Activated CD4-positive, alpha-beta T cell treated with anti-CD3 and anti-CD28 coated beads for 24 hours (primary cell): ENCODE measurements around the gene LRRC36.
"Not testable (repeated sequence)": the region's sequence is repeated elsewhere in the genome, so short reads cannot be mapped to it uniquely, and the experiment has no call there.

Source experiments
- DNase-seq, 2 donors: peaks; one replicate each; pipeline ENCODE4 v3.0.0-alpha.2; 2020; ENCODE audit warnings: low read depth in 2 of 2

LRRC36 gene

DNA sequence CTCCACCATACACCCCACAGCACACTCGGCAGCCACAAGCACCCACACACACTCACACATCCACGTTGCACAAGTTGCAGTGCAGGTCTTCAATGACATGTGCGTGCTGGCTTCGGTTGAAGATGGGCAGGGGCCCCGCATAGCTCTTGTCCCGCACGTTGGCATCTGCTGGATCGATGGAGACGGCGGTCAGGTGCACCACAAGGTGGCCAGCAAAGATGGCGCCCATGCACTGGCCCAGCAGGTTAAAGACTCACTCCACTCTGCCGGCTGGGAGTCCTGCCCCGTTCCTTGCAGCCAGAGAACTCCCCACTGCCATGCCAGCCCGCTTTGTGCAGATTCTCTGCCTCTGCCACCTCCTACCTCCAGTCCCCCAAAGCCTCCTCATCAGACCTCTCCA, 74.3 kb downstream of the LRRC36 start:
- no peak for DNase-seq

DNA sequence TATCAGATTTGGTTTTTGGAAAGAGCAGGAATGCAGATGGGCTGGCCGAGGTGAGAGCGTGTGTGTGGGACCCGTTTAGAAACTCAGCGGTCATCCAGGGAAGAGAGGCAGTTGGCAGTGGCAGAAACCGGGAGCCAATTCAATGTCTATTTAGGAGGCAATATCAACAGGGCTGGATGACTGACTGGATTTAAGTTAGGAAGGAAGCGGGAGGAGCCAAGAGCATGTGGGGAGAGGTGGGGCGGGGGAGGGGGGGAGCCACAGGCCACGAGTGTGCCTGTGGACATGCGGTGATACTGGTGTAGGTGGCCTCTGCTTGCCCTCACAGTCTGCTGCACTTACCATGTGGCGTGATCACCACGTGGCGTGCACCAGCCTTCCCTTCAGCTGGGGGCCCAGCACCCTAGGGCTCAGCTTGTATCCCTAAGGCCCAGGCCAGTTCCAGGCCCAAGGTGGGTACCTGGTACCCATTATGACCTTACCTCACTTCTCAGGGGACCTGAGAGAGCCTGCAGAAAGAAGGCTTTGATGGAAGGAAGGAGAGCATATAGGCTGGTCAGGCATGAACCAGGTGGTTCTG, 77.5 kb downstream of the LRRC36 start:
- DNase-seq: no peak

DNA sequence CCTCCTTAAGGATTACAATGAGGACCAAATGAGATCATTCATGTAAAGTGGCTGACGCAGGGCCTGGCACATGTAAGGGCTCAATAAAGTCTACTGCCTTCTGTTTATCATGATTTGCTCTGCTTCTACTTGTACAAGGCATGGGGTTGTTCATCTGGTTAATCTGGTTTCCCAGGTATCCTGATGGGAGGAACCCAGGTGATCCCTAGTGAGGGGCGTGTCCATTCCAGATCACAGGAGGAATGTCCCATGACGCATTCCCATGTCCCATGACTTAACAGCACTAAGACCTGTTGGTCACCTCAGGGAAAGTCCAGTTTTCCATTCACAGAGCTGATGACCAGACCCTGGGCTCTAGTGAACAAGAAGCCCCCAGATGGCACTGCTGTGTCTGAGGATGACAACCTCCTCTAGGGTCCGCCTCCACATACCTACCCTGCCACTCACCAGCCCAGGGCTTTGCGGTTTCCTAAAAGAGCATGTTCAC, 78.2 kb downstream of the LRRC36 start:
- no peak for DNase-seq

DNA sequence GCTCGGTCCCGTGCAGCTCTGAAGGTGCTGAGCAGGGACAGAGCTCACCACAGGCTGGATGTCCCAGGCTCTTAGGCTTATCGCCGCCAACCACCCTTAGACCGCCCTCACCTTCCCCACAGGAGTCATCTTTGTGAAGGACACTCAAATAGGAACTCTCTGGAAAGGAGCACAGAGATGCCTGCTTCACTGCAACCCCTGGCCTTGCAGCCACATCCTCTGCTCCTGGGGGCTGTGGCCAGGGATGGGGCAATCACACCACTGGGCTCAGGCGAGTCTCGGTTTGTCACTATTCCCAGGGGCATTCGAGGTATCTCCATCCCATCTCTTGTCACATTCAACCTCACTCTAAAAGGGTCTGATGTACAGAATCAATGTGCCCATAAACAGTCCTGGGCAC, 78.7 kb downstream of the LRRC36 start:
- DNase-seq: no peak

DNA sequence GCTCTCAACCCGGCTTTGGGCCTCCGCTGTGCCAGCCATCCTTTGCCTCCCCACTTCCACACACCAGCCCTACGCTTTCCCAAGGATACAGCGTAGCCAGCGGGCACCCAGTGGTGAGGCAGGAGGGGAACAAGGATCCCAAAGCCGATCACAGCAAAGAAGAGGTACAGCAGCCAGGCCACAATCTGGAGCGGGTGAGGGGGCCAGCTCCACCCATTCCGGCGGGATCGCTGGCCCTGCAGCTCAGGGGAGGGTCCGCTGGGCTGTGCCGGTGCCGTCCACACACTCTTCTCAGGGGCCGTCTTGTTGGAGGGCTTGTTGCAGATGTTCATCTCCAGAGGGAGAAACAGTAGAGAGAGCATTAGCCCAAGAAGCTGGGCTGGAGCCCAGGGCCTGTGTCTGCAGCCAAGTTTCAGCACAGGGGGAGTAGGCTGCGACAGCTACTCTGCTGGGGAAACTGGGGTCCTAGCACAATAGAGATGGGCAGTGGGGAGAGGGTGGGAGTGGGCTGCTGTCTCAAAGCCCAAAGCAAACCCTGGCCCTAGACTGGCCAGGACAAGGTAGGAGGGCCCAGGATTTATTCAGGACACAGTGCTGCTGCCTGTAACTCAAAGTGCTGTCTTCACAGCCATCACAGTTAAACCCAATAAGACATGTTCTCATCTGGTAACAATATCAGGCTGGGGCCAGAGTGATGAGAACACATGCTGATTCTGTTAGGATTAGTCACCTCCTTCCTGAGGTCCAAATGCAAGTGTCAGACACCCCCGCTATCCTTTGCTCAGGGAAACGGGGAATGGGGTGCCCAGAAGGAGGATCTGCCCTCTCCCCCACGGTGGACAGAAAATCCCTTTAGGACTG, 79.7 kb downstream of the LRRC36 start:
- DNase-seq: no peak

DNA sequence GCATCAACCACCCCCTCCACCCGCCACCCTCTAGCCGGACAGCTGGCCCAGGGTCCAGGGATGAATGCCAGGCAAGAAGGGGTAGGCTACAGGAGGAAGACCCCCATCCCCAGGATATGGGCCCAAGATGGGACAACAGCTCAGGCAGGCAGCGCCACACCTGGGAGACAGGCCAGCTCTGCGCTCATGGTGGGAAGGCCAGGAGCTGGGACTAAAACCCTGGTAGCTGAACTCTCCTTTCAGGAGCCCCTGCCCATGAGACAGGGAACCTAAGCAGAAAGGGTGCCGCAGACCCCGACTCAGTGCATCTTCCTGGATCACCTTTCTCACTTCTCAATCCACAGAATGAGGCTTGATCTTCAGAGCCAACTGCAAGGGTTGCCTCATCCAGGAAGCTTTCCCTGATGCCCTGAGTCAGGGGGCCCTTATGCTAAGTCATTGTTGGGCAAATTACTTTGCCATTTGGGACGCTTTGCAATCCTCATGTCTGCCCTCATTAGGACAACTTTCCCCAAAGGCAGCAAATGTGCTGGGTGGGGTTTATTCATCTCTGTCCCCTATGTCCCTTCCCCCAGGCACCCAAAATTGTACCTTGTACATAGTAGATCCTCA, 80.7 kb downstream of the LRRC36 start:
- DNase-seq: no peak

DNA sequence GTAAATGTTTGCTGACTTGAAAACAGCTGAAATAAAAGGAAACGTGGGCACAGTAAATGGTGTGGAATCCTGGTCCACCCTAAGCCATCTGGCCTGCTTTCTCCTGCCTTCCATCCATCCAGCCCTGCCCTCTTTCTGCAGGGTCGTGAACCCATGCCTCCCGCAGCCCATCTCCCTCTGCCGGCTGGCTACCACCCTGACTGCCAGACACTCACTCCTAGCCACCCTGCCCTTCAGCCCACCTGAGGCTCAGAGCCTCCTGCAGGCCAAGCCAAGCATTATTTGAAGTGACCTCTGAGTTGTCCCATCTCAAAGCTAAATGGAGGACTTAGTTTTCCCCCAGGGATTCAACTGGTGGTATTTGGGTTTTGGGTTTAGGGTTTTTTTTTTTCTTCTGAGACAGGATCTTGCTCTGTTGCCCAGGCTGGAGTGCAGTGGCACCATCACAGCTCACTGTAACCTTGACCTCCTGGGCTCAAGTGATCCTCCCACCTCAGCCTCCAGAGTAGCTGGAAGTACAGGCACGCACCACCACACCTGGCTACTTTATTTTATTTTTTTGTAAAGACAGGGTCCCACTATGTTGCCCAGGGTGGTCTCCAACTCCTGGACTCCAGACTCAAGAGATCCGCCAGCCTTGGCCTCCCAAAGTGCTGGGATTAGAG, 81.3 kb downstream of the LRRC36 start:
- no peak for DNase-seq

DNA sequence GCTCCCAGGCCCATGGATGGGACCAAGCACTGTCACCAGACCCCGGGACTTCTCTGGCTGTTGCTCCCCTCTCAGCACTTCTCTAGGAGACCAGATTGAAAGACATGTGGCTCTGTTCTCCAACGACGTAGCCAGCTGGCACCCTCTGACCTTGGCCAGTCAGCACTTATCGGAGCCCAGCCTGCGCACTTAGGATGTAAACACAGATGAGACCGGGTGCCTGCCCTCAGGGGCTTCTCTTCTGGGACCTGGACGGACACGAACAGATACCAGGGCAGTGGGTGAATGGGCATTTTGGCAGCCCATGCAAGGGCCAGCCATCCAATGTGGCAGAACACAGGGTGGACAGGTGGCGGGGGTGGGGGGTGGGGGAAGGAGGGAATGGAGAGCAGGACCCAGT, 83.0 kb downstream of the LRRC36 start:
- DNase-seq: no peak

DNA sequence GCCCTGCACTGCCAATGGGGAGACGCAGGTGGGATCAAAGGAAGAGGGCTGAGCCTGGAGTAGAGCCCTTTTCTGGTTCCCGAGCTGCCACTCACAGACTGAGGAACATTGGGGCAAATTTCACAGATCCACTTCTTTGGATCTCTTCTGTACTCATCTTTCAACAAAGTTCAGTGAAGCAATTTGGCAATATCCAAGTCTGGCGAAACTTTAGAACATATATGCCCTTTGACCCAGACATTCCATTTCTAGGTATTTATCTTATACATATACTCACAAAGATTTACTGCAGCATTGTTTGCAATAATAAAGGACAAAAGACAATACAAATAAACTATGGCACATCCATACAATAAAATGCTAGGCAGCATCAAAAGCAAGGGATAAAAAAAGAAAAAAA, 84.7 kb downstream of the LRRC36 start:
- DNase-seq: no peak

DNA sequence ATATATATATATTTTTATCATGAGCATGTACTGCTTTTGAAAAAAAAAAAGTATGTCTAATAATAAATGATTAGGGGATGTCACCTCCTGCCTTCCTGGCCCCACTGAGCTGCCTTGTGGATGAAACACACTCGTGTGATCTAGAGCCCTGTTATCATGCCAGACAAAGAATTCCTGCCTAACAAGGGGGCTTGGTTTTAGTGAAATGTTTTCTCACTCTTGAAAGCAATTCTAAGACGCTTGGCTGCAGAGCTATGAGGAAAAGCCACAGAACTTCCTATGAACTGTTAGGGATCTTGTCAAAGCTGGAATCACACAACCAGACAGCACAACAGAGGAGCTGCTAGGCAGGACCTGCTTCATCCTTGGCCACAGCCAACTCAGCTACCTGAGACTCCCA, 85.7 kb downstream of the LRRC36 start:
- no peak for DNase-seq

DNA sequence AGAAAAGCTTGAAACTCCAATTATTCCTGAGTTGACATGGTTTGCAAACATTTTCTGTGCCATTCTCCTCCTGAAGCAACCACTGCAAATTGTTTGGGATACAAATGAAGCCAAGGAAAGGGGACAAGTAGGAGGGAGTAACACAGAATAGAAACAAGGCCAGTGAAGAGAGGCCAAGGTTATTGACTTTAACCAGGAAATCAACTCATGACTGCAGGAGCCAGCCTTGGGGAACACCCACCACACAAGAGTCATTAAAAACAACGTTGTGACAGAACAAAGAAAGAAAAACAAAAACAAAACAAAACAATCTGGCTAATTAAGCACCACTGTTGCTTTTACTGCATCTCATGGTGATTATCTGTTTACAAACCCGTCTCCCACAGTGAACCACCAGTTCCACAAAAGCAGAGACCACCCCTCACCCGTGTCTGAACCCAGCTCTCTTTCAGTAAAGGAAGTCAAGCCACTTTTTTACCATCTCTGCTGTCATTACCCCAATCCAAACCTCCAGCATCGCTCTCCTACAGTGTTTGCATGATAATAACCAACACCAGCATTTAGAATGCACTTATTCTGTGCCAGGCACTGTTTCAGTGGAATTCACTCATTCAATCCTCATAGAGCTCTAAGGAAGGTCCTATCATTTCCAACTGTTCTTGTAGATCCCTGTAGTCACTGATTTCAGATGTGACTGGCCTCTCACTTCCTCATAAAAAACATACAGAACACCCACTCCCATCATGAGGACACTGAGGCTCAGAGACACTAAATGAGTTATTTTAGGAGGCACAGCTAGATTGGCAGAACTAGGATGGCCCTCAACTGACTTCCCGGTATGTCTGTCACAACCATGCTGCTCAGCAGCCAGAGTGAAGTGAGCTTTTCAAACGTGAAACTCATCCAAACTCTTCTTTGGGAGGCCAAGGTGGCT, 87.6 kb downstream of the LRRC36 start:
- no peak for DNase-seq

DNA sequence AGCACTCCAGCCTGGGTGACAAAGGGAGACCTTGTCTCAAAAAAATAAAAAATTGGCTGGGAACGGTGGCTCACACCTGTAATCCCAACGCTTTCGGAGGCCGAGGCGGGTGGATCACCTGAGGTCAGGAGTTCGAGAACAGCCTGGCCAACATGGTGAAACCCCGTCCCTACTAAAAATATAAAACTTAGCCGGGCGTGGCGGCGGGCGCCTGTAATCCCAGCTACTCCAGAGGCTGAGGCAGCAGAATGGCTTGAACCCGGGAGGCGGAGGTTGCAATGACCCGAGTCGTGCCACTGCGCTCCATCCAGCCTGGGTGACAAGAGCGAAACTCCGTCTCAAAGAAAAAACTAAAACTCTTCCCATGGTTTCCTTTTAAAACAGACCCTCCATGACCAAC, 88.8 kb downstream of the LRRC36 start:
- DNase-seq: not testable (repeated sequence)

DNA sequence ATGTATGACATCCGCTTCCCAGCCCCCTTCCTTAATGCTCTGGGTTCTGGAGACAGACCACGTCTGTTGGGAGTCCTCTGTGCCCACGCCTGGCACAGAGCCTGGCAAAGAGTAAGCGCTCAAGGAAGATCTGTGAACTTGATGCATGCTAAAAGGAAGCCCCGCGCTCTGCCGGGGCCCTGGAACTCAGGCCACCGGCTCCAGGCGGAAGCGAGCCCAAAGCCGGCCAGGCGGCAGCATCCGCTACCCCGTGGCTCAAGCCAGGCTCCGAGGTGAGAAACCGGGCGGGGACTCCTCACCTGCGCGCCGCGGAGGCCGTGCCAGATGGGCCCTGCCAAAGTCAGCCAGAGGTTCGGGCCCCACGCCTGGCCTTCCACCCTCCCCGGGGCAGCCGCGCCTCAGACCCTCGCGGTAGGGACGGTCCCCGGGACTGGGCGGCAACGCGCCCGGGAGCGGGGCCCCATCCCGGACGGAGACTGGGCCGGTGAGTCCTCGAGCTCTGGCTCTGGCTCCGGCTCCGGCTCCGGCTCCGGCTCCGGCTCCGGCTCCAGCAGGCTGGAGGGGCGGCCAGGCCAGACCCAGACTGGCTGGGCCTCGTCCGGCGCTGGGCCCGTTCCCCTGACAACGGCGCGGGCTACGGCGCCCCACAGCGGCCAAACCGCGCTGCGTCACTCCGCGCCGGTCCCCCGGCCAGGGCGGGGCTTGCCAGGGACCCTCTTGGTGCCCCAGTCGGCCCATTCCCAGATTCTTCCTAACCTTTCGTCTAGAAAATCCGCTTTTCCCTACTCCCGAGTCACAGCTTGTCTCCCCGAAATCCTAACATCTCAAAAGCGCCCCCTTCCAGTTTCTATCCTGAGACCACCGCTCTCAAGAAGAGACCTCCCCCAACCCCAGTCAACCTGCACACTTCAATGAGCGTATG, 89.5 kb downstream of the LRRC36 start, which contains the start of gene ZDHHC1:
TSS of gene ZDHHC1 (minus strand) at position 606 of the 922 bp plus-strand sequence. CDS start 8,702 bp downstream, outside the sequence.
- DNase-seq: peak in 1 of 2 donors; percentile 50

DNA sequence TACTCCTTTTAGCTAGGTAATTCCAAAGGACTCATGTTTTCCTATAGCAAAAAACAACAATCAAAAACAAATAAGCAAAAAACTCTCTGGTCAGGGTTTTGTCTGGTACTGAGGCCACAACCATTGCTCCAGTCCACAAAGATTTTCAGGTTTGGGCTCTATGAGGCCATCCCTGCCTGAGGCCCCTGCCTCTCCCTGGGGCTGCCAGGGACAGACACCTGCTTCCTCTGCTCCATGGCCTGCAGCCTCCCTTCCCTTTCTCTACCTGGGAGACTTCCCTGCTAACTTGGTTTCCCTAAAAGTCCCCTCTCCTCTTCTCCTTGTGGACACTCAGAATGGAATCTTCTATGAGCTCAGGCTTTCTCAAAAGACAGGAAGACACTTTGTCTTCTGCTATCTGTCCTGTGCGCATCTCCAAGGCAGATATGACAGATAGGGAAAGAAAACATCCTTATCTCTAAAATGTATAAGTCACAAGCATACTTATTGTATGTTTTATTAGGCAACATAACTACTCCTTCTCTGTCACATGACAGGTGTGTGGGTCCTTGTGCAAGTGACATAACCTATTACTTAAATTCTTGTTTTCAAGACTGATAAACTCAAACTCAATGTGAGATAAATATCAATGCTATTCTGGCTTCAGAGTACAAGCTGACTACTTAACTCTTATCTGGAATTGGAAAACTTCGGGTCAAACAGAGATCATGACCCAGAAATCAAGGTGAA, 90.9 kb downstream of the LRRC36 start:
- no peak for DNase-seq

DNA sequence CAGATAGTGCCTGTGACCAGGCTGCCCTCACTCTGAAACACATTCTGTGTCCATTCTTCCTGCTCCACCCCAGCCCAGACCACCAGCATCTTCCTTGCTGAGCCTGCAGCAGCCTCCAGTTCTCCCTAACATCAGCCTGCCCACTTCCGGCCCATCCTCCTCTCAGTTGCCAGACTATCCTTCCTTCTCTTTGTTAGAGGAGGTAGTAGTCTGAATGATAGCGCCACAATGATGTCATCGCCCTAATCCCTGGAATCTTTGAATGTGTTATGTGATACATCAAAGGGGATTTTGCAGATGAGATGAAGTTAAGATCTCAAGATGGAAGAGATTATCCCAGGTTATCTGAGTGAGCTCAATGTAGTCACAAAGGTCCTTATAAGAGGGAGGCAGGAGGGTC, 92.9 kb downstream of the LRRC36 start:
- no peak for DNase-seq

DNA sequence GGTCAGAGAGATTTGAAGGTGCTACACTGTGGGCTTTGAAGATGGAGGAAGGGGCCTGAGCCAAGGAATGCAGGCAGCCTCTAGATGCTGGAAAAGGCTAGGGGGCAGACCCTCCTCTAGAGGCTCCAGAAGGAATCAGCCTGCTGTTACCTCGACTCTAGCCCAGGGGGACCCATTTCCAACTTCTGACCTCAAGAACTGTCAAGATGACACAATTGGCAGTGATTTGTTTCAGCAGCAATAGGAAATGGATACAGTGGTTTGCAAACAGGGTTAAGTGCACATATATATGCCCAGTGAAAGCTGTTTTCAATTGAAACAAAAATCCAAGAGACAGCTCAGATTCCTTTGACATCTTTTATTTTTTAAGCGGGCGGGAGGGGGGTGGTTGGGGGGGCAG, 93.3 kb downstream of the LRRC36 start:
- no peak for DNase-seq

DNA sequence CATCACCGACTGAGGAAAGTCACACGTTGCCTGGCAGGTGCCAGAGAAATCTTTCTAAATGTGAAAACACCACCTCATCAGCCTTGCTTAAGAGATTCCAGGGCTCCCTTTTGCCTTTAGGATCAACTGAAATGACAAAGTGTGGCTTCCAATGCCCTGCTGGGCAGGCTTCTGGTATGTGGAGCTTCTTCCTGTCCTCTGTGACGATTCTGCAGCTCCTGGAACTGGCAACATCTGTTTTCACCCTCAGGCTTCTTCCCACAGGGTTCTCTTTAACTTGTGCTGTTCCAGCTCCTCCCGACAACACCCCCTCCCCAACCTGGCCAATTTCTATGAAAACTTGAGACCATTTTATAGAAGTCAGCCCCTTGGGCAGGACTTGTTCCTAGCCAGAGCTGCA, 94.4 kb downstream of the LRRC36 start:
- DNase-seq: no peak

DNA sequence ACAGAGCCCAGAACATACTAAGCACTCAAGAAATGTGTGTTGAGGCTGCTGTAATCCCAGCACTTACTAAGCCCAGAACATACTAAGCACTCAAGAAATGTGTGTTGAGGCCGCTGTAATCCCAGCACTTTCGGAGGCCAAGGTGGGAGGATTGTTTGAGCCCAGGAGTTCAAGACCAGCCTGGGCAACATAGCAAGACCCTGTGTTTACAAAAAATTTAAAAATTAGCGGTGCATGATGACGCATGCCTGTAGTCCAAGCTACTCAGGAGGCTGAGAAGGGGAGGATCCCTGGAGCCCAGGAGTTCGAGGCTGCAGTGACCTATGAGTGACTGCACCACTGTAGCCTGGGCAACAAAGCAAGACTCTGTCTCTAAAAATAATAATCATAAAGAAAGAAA, 96.4 kb downstream of the LRRC36 start:
- no peak for DNase-seq

DNA sequence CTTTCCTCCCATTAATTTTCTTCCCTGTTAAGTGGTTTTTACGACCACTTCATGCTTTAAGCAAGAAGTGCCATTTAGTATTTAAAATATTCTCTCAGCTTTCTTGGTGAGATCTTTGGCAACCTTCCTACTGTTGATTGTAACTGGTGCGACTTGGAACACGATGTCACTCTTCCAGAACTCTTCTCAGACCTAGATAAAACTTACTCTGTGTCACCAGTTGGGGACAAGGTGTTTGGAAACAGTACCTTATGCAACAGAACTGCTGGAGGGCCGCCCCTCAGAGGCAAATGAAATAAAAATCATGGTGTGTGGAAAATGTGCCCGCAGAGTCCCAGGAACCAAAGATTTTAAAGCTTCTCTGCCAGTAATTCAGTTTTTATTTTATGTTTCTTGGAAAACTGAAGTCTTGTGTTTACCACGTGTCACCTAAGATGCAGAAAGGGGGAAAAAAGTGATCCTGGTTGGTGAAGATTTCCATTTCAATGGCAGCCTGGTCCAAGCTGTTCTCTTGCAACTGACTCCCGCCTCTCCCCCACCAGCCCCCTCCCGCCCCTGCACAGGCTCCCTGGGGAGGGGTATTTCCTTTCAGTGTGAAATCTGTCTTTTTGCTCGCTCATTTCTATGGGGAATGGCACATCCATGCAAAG, 97.1 kb downstream of the LRRC36 start:
- no peak for DNase-seq
